H9 (cell line): ENCODE measurements around the gene ZNF428. TPM values are rescaled to one million over a fixed set of nuclear protein-coding genes. Genes with fewer than 3 reads are reported as not detected.
A peak's percentile ranks its signal among the peaks of the same experiment; 100 is the strongest.

ENCODE experiments used
- DNase-seq: peaks from one replicate; pipeline ENCODE4 v3.0.0-alpha.2; 2017
- H2AFZ ChIP-seq: one replicate; pipeline ENCODE4 v1.6.1; 2013; ENCODE audit warnings: mild to moderate bottlenecking, low read length, control low read depth, moderate library complexity
- H2AK5ac ChIP-seq: 2 replicates; pipeline ENCODE4 v1.6.1; 2013; ENCODE audit warnings: low read length, control low read depth, mixed read lengths; ENCODE audit not compliant: insufficient read length
- H2BK120ac ChIP-seq: one replicate; pipeline ENCODE4 v1.6.1; 2013; ENCODE audit warnings: low read depth, mild to moderate bottlenecking, low read length, control low read depth, inconsistent platforms; ENCODE audit not compliant: poor library complexity, severe bottlenecking
- H2BK12ac ChIP-seq: 2 replicates; pipeline ENCODE4 v1.6.1; 2013; ENCODE audit warnings: low read length, control low read depth, mixed read lengths, low read depth; ENCODE audit not compliant: insufficient read length
- H2BK15ac ChIP-seq: 2 replicates; pipeline ENCODE4 v1.6.1; 2013; ENCODE audit warnings: low read depth, low read length, control low read depth
- H2BK20ac ChIP-seq: one replicate; pipeline ENCODE4 v1.6.1; 2013; ENCODE audit warnings: low read depth, mild to moderate bottlenecking, low read length, control low read depth, inconsistent platforms; ENCODE audit not compliant: poor library complexity, severe bottlenecking
- H2BK5ac ChIP-seq: 2 replicates; pipeline ENCODE4 v1.6.1; 2013; ENCODE audit warnings: low read length, control low read depth, mixed read lengths; ENCODE audit not compliant: insufficient read length
- H3K14ac ChIP-seq: 2 replicates; pipeline ENCODE4 v1.6.1; 2013; ENCODE audit warnings: low read length, control low read depth; ENCODE audit not compliant: insufficient read depth
- H3K18ac ChIP-seq: 2 replicates; pipeline ENCODE4 v1.6.1; 2013; ENCODE audit warnings: low read depth, mild to moderate bottlenecking, mixed read lengths, low read length, control low read depth; ENCODE audit not compliant: insufficient read length
- H3K23ac ChIP-seq: 2 replicates; pipeline ENCODE4 v1.6.1; 2013; ENCODE audit warnings: low read length, control low read depth, mixed read lengths, low read depth; ENCODE audit not compliant: insufficient read length
- H3K23me2 ChIP-seq: 2 replicates; pipeline ENCODE4 v1.6.1; 2013; ENCODE audit warnings: low read depth, mild to moderate bottlenecking, mixed read lengths, low read length, control low read depth; ENCODE audit not compliant: insufficient read length, poor library complexity, severe bottlenecking
- H3K27ac ChIP-seq: 2 replicates; pipeline ENCODE4 v1.5.1; 2013; ENCODE audit warnings: low read length, control low read depth, mixed read lengths, low read depth; ENCODE audit not compliant: insufficient read length
- H3K27me3 ChIP-seq: 2 replicates; pipeline ENCODE4 v1.6.1; 2013; ENCODE audit warnings: low read length, control low read depth, inconsistent platforms; ENCODE audit not compliant: insufficient read depth
- H3K4ac ChIP-seq: 2 replicates; pipeline ENCODE4 v1.6.1; 2013; ENCODE audit warnings: low read depth, mild to moderate bottlenecking, control low read depth, inconsistent platforms, low read length, moderate library complexity
- H3K4me1 ChIP-seq: 2 replicates; pipeline ENCODE4 v1.6.1; 2013; ENCODE audit warnings: low read length, control low read depth, inconsistent platforms; ENCODE audit not compliant: insufficient read depth
- H3K4me2 ChIP-seq: 2 replicates; pipeline ENCODE4 v1.6.1; 2013; ENCODE audit warnings: low read length, control low read depth, mixed read lengths; ENCODE audit not compliant: insufficient read length, insufficient read depth
- H3K56ac ChIP-seq: 2 replicates; pipeline ENCODE4 v1.6.1; 2013; ENCODE audit warnings: low read depth, mild to moderate bottlenecking, mixed read lengths, low read length, control low read depth; ENCODE audit not compliant: insufficient read length
- H3K79me1 ChIP-seq: 2 replicates; pipeline ENCODE4 v1.6.1; 2013; ENCODE audit warnings: low read depth, mild to moderate bottlenecking, moderate library complexity, low read length, control low read depth, inconsistent platforms; ENCODE audit not compliant: insufficient read depth, poor library complexity, severe bottlenecking
- H3K79me2 ChIP-seq: 2 replicates; pipeline ENCODE4 v1.6.1; 2013; ENCODE audit warnings: low read length, control low read depth, inconsistent platforms; ENCODE audit not compliant: insufficient read depth
- H3K9ac ChIP-seq: 2 replicates; pipeline ENCODE4 v1.6.1; 2013; ENCODE audit warnings: low read length, control low read depth, mixed read lengths; ENCODE audit not compliant: insufficient read length; ENCODE audit errors: extremely low read depth
- H3K9me3 ChIP-seq: one replicate; pipeline ENCODE4 v1.6.1; 2013; ENCODE audit warnings: low read depth, low read length, inconsistent platforms; ENCODE audit not compliant: control insufficient read depth
- H3T11ph ChIP-seq: one replicate; pipeline ENCODE4 v1.6.1; 2013; ENCODE audit warnings: mild to moderate bottlenecking, low read length, control low read depth, inconsistent platforms
- H4K20me1 ChIP-seq: one replicate; pipeline ENCODE4 v1.6.1; 2013; ENCODE audit not compliant: control insufficient read depth, insufficient read length, insufficient read depth
- H4K5ac ChIP-seq: 2 replicates; pipeline ENCODE4 v1.6.1; 2013; ENCODE audit warnings: low read depth, mild to moderate bottlenecking, mixed read lengths, low read length, control low read depth; ENCODE audit not compliant: insufficient read length
- H4K8ac ChIP-seq: replicated peaks from 2 replicates; pipeline ENCODE4 v1.6.1; 2013; ENCODE audit warnings: low read length, control low read depth, mixed read lengths, low read depth; ENCODE audit not compliant: insufficient read length
- H4K91ac ChIP-seq: 2 replicates; pipeline ENCODE4 v1.6.1; 2013; ENCODE audit warnings: low read depth, mild to moderate bottlenecking, moderate library complexity, mixed read lengths, low read length, control low read depth; ENCODE audit not compliant: insufficient read length
- H3K27ac Mint-ChIP-seq, 3 experiments: 2 replicates in 2 of 3; 3 replicates in 1 of 3; pipeline ENCODE4 v1.8.0; 2020 to 2021; ENCODE audit warnings: mixed read lengths in 3 of 3, mild to moderate bottlenecking in 1 of 3, moderate library complexity in 1 of 3
- H3K27me3 Mint-ChIP-seq: 2 replicates; pipeline ENCODE4 v1.8.0; 2021; ENCODE audit warnings: low read depth, mild to moderate bottlenecking, moderate library complexity, mixed read lengths
- H3K36me3 Mint-ChIP-seq, 3 experiments: 2 replicates in 2 of 3; 3 replicates in 1 of 3; pipeline ENCODE4 v1.8.0; 2020 to 2021; ENCODE audit warnings: low read depth in 3 of 3, mixed read lengths in 3 of 3; ENCODE audit not compliant: insufficient read depth in 1 of 3
- H3K4me1 Mint-ChIP-seq, 2 experiments: 2 replicates each; pipeline ENCODE4 v1.8.0; 2020; ENCODE audit warnings: mixed read lengths in 2 of 2
- H3K4me3 Mint-ChIP-seq, 2 experiments: 2 replicates in 1 of 2; 3 replicates in 1 of 2; pipeline ENCODE4 v1.8.0; 2020 to 2021; ENCODE audit warnings: mild to moderate bottlenecking in 2 of 2, mixed read lengths in 2 of 2, moderate library complexity in 1 of 2
- H3K9me3 Mint-ChIP-seq, 2 experiments: 2 replicates in 1 of 2; 3 replicates in 1 of 2; pipeline ENCODE4 v1.8.0; 2020; ENCODE audit warnings: mild to moderate bottlenecking in 2 of 2, mixed read lengths in 2 of 2, moderate library complexity in 1 of 2
- CTCF ChIP-seq: fragments of 200-600 bp; sonication (generic); conservative IDR thresholded peaks from 3 replicates; pipeline ENCODE4 v1.8.0; 2021; ENCODE audit warnings: antibody characterized with exemption, mild to moderate bottlenecking
- WGBS: extraction: QIAGEN DNeasy Blood & Tissue Kit; methylation state at CpG from one replicate; pipeline ENCODE4 v1.1.7; 2013; ENCODE audit warnings: missing lambda C conversion rate, low lambda C conversion rate, mixed read lengths; ENCODE audit not compliant: insufficient read length; ENCODE audit errors: extremely low coverage; 5-methylcytosine and 5-hydroxymethylcytosine counted together
- total RNA-seq: library from RNA; stranded (reverse); gene quantifications from 2 replicates; pipeline ENCODE4 v1.2.1, GENCODE V29; 2021

ZNF428 gene
- total RNA-seq, 1 experiment from 2014 or later, result 30.3 TPM

DNA sequence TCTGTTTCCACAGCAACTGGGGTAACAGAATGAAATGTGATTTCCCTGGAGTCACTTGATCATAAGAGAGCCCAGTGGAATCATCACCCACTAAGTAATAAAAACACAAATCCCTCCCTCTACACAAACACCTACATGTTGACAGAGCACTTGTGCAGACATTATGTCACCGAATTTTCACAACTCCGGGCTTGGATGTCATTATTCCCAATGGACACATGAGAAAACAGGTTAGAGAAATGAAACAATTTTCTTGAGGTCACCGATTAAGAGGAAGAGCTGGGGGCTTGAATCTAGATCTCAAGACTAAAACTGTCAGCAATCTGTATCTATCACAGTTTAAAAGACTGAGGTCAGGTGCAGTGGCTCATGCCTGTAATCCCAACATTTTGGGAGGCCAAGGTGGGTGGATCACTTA is 47.2 kb downstream of the ZNF428 start:
- Histone ChIP-seq H2BK120ac (no peak overlapping the region), H2BK15ac (no peak overlapping the region), H2AK5ac (no peak overlapping the region), H3K4ac (no peak overlapping the region), H3K4me1 (peaks cover 4% of the 10 kb centered on the region; the same call in 1 of the 2 replicates), H3K23me2 (peaks cover 7% of the 10 kb centered on the region), H3K27ac (no peak overlapping the region), H4K8ac (no peak overlapping the region), H4K20me1 (no peaks in the 10 kb centered on the region), H3K23ac (no peak overlapping the region), H3K56ac (no peak overlapping the region), H3K27me3 (no peaks in the 10 kb centered on the region), H4K91ac (no peak overlapping the region), H3K14ac (no peak overlapping the region), H2AFZ (no peak overlapping the region), H3K9ac (no peak overlapping the region), H2BK20ac (no peak overlapping the region), H2BK12ac (no peak overlapping the region), H4K5ac (no peak overlapping the region), H2BK5ac (no peak overlapping the region), H3K4me2 (no peak overlapping the region), H3K79me2 (no peaks in the 10 kb centered on the region; the same call in 1 of the 2 replicates), H3K18ac (no peak overlapping the region), H3K9me3 (no peaks in the 10 kb centered on the region), H3K79me1 (no peaks in the 10 kb centered on the region), H3T11ph (no peak overlapping the region)
- Mint-ChIP-seq H3K27me3 (no peaks in the 10 kb centered on the region), H3K9me3 (no peaks in the 10 kb centered on the region), H3K4me1 (peaks cover 20 to 32% of the 10 kb centered on the region in 2 experiments), H3K36me3 (peaks cover 0 to 27% (median 18%) of the 10 kb centered on the region in 3 experiments; a peak in 6 of 7 replicates), H3K27ac (peak overlapping the region in 2 of 3 experiments; percentile 5 to 17; a peak in 2 of 7 replicates), H3K4me3 (no peak overlapping the region; a peak in 1 of 5 replicates)
- no peak for DNase-seq
- no CpG with 5 or more reads among the region's 3 CpGs for WGBS
- no peak for TF ChIP-seq CTCF
